COLO829 (cell line): Measurements from ENCODE around the gene RSAD2.

Source experiments
- DNase-seq: peaks from one replicate; pipeline ENCODE4 v3.0.0; 2012; ENCODE audit warnings: low spot score

The RSAD2 gene

GRCh38 chr2:6945087-6945813 lies 67.7 kb downstream of the RSAD2 start:
- no peak for DNase-seq

GRCh38 chr2:6945821-6946220 lies 68.2 kb downstream of the RSAD2 start:
- no peak for DNase-seq

GRCh38 chr2:6946722-6947121 lies 69.1 kb downstream of the RSAD2 start:
- peak; percentile 88 for DNase-seq
